H1 (cell line): Measurements from ENCODE around the gene TPSAB1. TPM values are rescaled to one million over a fixed set of nuclear protein-coding genes. Genes with fewer than 3 reads are reported as not detected.

Experiments
- CTCF ChIA-PET: fragments of 300-600 bp; sonication (Branson Sonifier 250); formaldehyde crosslinking; loops from one replicate; lab custom pipeline; 2021; ENCODE audit not compliant: partially characterized antibody; lab: Charles Lee
- POLR2A ChIA-PET: fragments of 300-600 bp; sonication (Branson Sonifier 250); formaldehyde crosslinking; loops from one replicate; lab custom pipeline; 2021; ENCODE audit warnings: inconsistent platforms; ENCODE audit not compliant: partially characterized antibody; lab: Charles Lee
- DNase-seq, 2 experiments: peaks; one replicate each; pipeline versions ENCODE4 v3.0.0 to v3.0.0-alpha.2; 2010 to 2022; ENCODE audit warnings: low spot score in 2 of 2, low read depth in 1 of 2, mixed read lengths in 1 of 2
- FAIRE-seq: peaks from 2 replicates; lab custom pipeline; 2011; peaks lifted over from hg19 to GRCh38; lab: Jason Lieb, UNC
- H2AFZ ChIP-seq: 2 replicates; pipeline ENCODE4 v1.8.1; 2012; ENCODE audit warnings: low read length, inconsistent platforms
- H2AK5ac ChIP-seq: 2 replicates; pipeline ENCODE4 v1.6.1; 2013; ENCODE audit warnings: low read depth, low read length
- H2BK120ac ChIP-seq: replicated peaks from 2 replicates; pipeline ENCODE3; 2013; ENCODE audit warnings: low read depth, low read length, inconsistent platforms
- H2BK12ac ChIP-seq: 2 replicates; pipeline ENCODE4 v1.6.1; 2013; ENCODE audit warnings: low read depth, low read length
- H2BK15ac ChIP-seq: 2 replicates; pipeline ENCODE4 v1.6.1; 2013; ENCODE audit warnings: low read length
- H2BK20ac ChIP-seq: 2 replicates; pipeline ENCODE4 v1.6.1; 2013; ENCODE audit warnings: low read length
- H2BK5ac ChIP-seq: 2 replicates; pipeline ENCODE4 v1.6.1; 2013; ENCODE audit warnings: low read depth, low read length
- H3K14ac ChIP-seq: 2 replicates; pipeline ENCODE4 v1.6.1; 2013; ENCODE audit warnings: inconsistent platforms; ENCODE audit not compliant: insufficient read length
- H3K18ac ChIP-seq: 2 replicates; pipeline ENCODE4 v1.6.1; 2013; ENCODE audit warnings: low read length; ENCODE audit errors: extremely low read depth
- H3K23ac ChIP-seq: 2 replicates; pipeline ENCODE4 v1.6.1; 2013; ENCODE audit warnings: inconsistent platforms; ENCODE audit not compliant: insufficient read length
- H3K23me2 ChIP-seq: 2 replicates; pipeline ENCODE4 v1.6.1; 2013; ENCODE audit warnings: low read depth, low read length
- H3K27ac ChIP-seq: 2 replicates; pipeline ENCODE4 v1.6.1; 2011; ENCODE audit warnings: low read depth, low read length, inconsistent platforms
- H3K27me3 ChIP-seq, 4 experiments: replicated peaks in 1 of 4; 1 replicate in 1 of 4; 2 replicates in 3 of 4; pipeline versions ENCODE4 v1.6.1 to v1.8.1; 2011 to 2013; ENCODE audit warnings: low read length in 3 of 4, mild to moderate bottlenecking in 3 of 4, inconsistent platforms in 2 of 4, mixed read lengths in 2 of 4, moderate library complexity in 1 of 4; ENCODE audit not compliant: control insufficient read depth in 3 of 4, insufficient read depth in 3 of 4; ENCODE audit errors: extremely low read depth in 1 of 4
- H3K36me3 ChIP-seq, 4 experiments: 2 replicates each; pipeline versions ENCODE4 v1.6.1 to v1.8.1; 2011 to 2013; ENCODE audit warnings: mild to moderate bottlenecking in 4 of 4, low read length in 3 of 4, moderate library complexity in 2 of 4, control low read depth in 1 of 4, inconsistent platforms in 1 of 4; ENCODE audit not compliant: insufficient read depth in 4 of 4, control insufficient read depth in 2 of 4
- H3K4ac ChIP-seq: replicated peaks from 2 replicates; pipeline ENCODE3; 2013; ENCODE audit warnings: low read length, low read depth, mixed read lengths, inconsistent platforms; ENCODE audit not compliant: insufficient read length
- H3K4me1 ChIP-seq, 4 experiments: replicated peaks in 1 of 4; 1 replicate in 1 of 4; 2 replicates in 3 of 4; pipeline versions ENCODE4 v1.6.1 to v1.8.1; 2011 to 2013; ENCODE audit warnings: low read length in 3 of 4, inconsistent platforms in 2 of 4, mixed read lengths in 1 of 4; ENCODE audit not compliant: insufficient read depth in 4 of 4, control insufficient read depth in 3 of 4
- H3K4me2 ChIP-seq, 2 experiments: 2 replicates each; pipeline versions ENCODE4 v1.6.1 to v1.8.1; 2011 to 2013; ENCODE audit warnings: low read depth in 2 of 2, low read length in 2 of 2, control low read depth in 1 of 2, inconsistent platforms in 1 of 2, mild to moderate bottlenecking in 1 of 2; ENCODE audit not compliant: insufficient read depth in 1 of 2
- H3K4me3 ChIP-seq, 4 experiments: fragments of 200-600, 300-600 bp in 1 of 4; sonication (generic), shearing (Covaris generic), sonication (Bioruptor Twin) in 1 of 4; 2 replicates each; pipeline versions ENCODE4 v1.5.1 to v1.8.1; 2011 to 2016; ENCODE audit warnings: low read length in 4 of 4, low read depth in 3 of 4, control low read depth in 2 of 4, inconsistent platforms in 2 of 4, mild to moderate bottlenecking in 2 of 4, mixed read lengths in 1 of 4, moderate library complexity in 1 of 4; ENCODE audit not compliant: insufficient read depth in 2 of 4; ENCODE audit errors: extremely low read depth in 1 of 4
- H3K56ac ChIP-seq: replicated peaks from 2 replicates; pipeline ENCODE3; 2013; ENCODE audit warnings: low read depth, mild to moderate bottlenecking, mixed read lengths, low read length, inconsistent platforms; ENCODE audit not compliant: insufficient read length
- H3K79me1 ChIP-seq: 2 replicates; pipeline ENCODE4 v1.6.1; 2013; ENCODE audit warnings: low read depth, low read length, control low read depth
- H3K79me2 ChIP-seq, 2 experiments: 2 replicates each; pipeline versions ENCODE4 v1.6.1 to v1.8.1; 2012 to 2013; ENCODE audit warnings: low read length in 2 of 2, mild to moderate bottlenecking in 2 of 2, inconsistent platforms in 1 of 2; ENCODE audit not compliant: insufficient read depth in 2 of 2, control insufficient read depth in 1 of 2
- H3K9ac ChIP-seq, 4 experiments: replicated peaks in 1 of 4; 1 replicate in 1 of 4; 2 replicates in 3 of 4; pipeline versions ENCODE4 v1.6.1 to v1.8.1; 2011 to 2013; ENCODE audit warnings: low read depth in 3 of 4, low read length in 3 of 4, control low read depth in 2 of 4, mild to moderate bottlenecking in 2 of 4, moderate library complexity in 2 of 4, inconsistent platforms in 1 of 4; ENCODE audit errors: extremely low read depth in 1 of 4
- H3K9me3 ChIP-seq, 2 experiments: 2 replicates each; pipeline versions ENCODE4 v1.6.1 to v1.8.1; 2012 to 2013; ENCODE audit warnings: mild to moderate bottlenecking in 2 of 2, moderate library complexity in 2 of 2, control low read depth in 1 of 2, inconsistent platforms in 1 of 2, low read depth in 1 of 2, low read length in 1 of 2, mixed read lengths in 1 of 2; ENCODE audit not compliant: insufficient read depth in 2 of 2
- H4K20me1 ChIP-seq, 2 experiments: replicated peaks in 1 of 2; 2 replicates each; pipeline versions ENCODE3 to v1.8.1; 2011 to 2013; ENCODE audit warnings: inconsistent platforms in 2 of 2, low read length in 2 of 2, mild to moderate bottlenecking in 1 of 2; ENCODE audit not compliant: insufficient read depth in 2 of 2, control insufficient read depth in 1 of 2
- H4K5ac ChIP-seq: 2 replicates; pipeline ENCODE4 v1.6.1; 2013; ENCODE audit warnings: low read length, low read depth, mixed read lengths, inconsistent platforms; ENCODE audit not compliant: insufficient read length
- H4K8ac ChIP-seq: 2 replicates; pipeline ENCODE4 v1.8.0; 2013; ENCODE audit warnings: mild to moderate bottlenecking, moderate library complexity, low read length, inconsistent platforms; ENCODE audit not compliant: insufficient read depth; ENCODE audit errors: extremely low read depth
- H4K91ac ChIP-seq: replicated peaks from 2 replicates; pipeline ENCODE3; 2013; ENCODE audit warnings: low read length, mixed read lengths, inconsistent platforms; ENCODE audit not compliant: insufficient read length
- FOSL1 ChIP-seq: IDR thresholded peaks from 2 replicates; pipeline ENCODE4 v1.6.1; 2011; ENCODE audit warnings: mild to moderate bottlenecking, low read depth, low read length, moderate library complexity; ENCODE audit not compliant: insufficient read depth
- JUN ChIP-seq: IDR thresholded peaks from 2 replicates; pipeline ENCODE4 v1.6.1; 2011; ENCODE audit warnings: low read depth, mild to moderate bottlenecking, improper control_type of control experiment, low read length
- MAX ChIP-seq: IDR thresholded peaks from 2 replicates; pipeline ENCODE4 v1.6.1; 2012; ENCODE audit warnings: inconsistent platforms
- NRF1 ChIP-seq: IDR thresholded peaks from 2 replicates; pipeline ENCODE4 v1.6.1; 2011; ENCODE audit warnings: mild to moderate bottlenecking, low read depth, low read length, improper control_type of control experiment
- POU5F1 ChIP-seq: IDR thresholded peaks from 2 replicates; pipeline ENCODE4 v1.6.1; 2011; ENCODE audit warnings: low read depth, mild to moderate bottlenecking, low read length, moderate library complexity
- RNF2 ChIP-seq: fragments of 200-900, 300-1000 bp; sonication (generic); IDR thresholded peaks from 2 replicates; pipeline ENCODE4 v1.7.1; 2016; ENCODE audit warnings: borderline replicate concordance, low read depth, mild to moderate bottlenecking, antibody characterized with exemption, low read length; ENCODE audit not compliant: poor library complexity, severe bottlenecking; ENCODE audit errors: missing control alignments
- SAP30 ChIP-seq: fragments of 300-600 bp; sonication (generic); IDR thresholded peaks from 2 replicates; pipeline ENCODE4 v1.7.1; 2012; ENCODE audit warnings: low read length, moderate library complexity, mild to moderate bottlenecking, inconsistent platforms; ENCODE audit not compliant: insufficient read depth, insufficient replicate concordance
- SIN3A ChIP-seq, 2 experiments: IDR thresholded peaks in 1 of 2; conservative IDR thresholded peaks in 1 of 2; 2 replicates each; pipeline ENCODE4 v1.6.1; 2011 to 2012; ENCODE audit warnings: low read length in 2 of 2, improper control_type of control experiment in 1 of 2, low read depth in 1 of 2, mild to moderate bottlenecking in 1 of 2
- SIRT6 ChIP-seq: IDR thresholded peaks from one replicate; pipeline ENCODE4 v1.7.1; 2012; ENCODE audit warnings: low read length, inconsistent platforms
- SUZ12 ChIP-seq: fragments of 200-600 bp; sonication (generic); IDR thresholded peaks from 2 replicates; pipeline ENCODE4 v1.6.1; 2012; ENCODE audit warnings: mild to moderate bottlenecking, inconsistent platforms, low read length, moderate library complexity, mixed read lengths
- TAF1 ChIP-seq: IDR thresholded peaks from 2 replicates; pipeline ENCODE4 v1.6.1; 2011; ENCODE audit warnings: mild to moderate bottlenecking, low read depth, low read length
- TBP ChIP-seq: IDR thresholded peaks from 2 replicates; pipeline ENCODE4 v1.6.1; 2011; ENCODE audit warnings: low read depth, low read length, improper control_type of control experiment
- TCF12 ChIP-seq: IDR thresholded peaks from 2 replicates; pipeline ENCODE4 v1.6.1; 2011; ENCODE audit warnings: low read depth, mild to moderate bottlenecking, low read length
- WGBS, 2 experiments: shearing (Covaris generic) in 1 of 2; methylation state at CpG; one replicate each; pipeline versions ENCODE4 v1.1.6 to v1.1.7; 2013 to 2015; ENCODE audit warnings: low lambda C conversion rate in 2 of 2, mixed read lengths in 2 of 2, inconsistent platforms in 1 of 2, low coverage in 1 of 2, missing lambda C conversion rate in 1 of 2; ENCODE audit not compliant: insufficient replicate concordance in 2 of 2, insufficient coverage in 1 of 2, insufficient read length in 1 of 2; ENCODE audit errors: extremely low coverage in 1 of 2, missing lambda C conversion rate in 1 of 2; 5-methylcytosine and 5-hydroxymethylcytosine counted together
- polyA plus RNA-seq, 7 experiments: library from polyadenylated mRNA; depleted of rRNA in 3 of 7; stranded (reverse) in 5 of 7; unstranded in 2 of 7; fragments of >200 nt in 5 of 7; fragments of 200-250 nt in 2 of 7; gene quantifications; 1 replicate in 5 of 7; 2 replicates in 1 of 7; 4 replicates in 1 of 7; pipeline versions ENCODE4 v1.2.1 to v1.2.3, GENCODE V29; 2011 to 2013; ENCODE audit warnings: missing spikeins in 2 of 7, mixed read lengths in 2 of 7
- total RNA-seq: library from RNA; stranded (reverse); fragmentation: NEBNext Ultra II Directional; extraction: Animal tissue kit (Norgen Biotek cat#: 25700); gene quantifications from 2 replicates; pipeline ENCODE4 v1.2.1, GENCODE V29; 2021

Gene TPSAB1
- total and polyA plus RNA-seq, 2 of the 8 experiments (the other 6 are each of a cell fraction or from before 2014, with no cell fraction given): 0.09 TPM; not detected in 1

- Histone ChIP-seq H2AFZ (no peak overlapping the region), H3K56ac (no peak overlapping the region), H2BK15ac (no peak overlapping the region), H4K8ac (peak overlapping the region; percentile 25; the same call in 1 of the 2 replicates), H4K5ac (no peak overlapping the region), H3K4me2 (no peak overlapping the region), H3K4me1 (peaks cover 0 to 11% (median 8%) of the 10 kb centered on the region in 4 experiments; a peak in 6 of 7 replicates), H3K4ac (no peak overlapping the region), H3K4me3 (no peak overlapping the region), H3K23me2 (peaks cover 3% of the 10 kb centered on the region; the same call in 1 of the 2 replicates), H3K36me3 (no peaks in the 10 kb centered on the region; a peak in 1 of 8 replicates), H3K27me3 (peaks cover 0 to 28% (median 15%) of the 10 kb centered on the region in 4 experiments; a peak in 5 of 7 replicates), H2BK12ac (no peak overlapping the region), H3K27ac (no peak overlapping the region), H2BK20ac (no peak overlapping the region), H2BK120ac (no peak overlapping the region), H4K91ac (no peak overlapping the region), H3K23ac (no peak overlapping the region), H3K9ac (no peak overlapping the region), H3K14ac (no peak overlapping the region), H3K79me1 (no peaks in the 10 kb centered on the region; the same call in 1 of the 2 replicates), H3K18ac (no peak overlapping the region), H2BK5ac (no peak overlapping the region), H3K79me2 (no peaks in the 10 kb centered on the region), H2AK5ac (no peak overlapping the region), H3K9me3 (peaks cover 0 to 2% of the 10 kb centered on the region in 2 experiments; a peak in 2 of 4 replicates), H4K20me1 (peaks cover 0 to 7% of the 10 kb centered on the region in 2 experiments)
- FAIRE-seq: no peak
- CTCF ChIA-PET: interaction anchor here (0.9 to 1.3 kb wide), 3 partner anchors 11 to 37 kb away, joined by 3 to 4 read pairs (median 3); no protein-coding TSS in a partner anchor
- WGBS, 2 experiments: 96% methylated on average over 9 of the region's 9 CpGs; no CpG with 5 or more reads in 1 of the 2 experiments
- POLR2A ChIA-PET: interaction anchor here (0.8 to 1.7 kb wide), 3 partner anchors 27 to 158 kb away, joined by 3 to 5 read pairs (median 3); partner anchors contain the start of gene UQCC4
- DNase-seq: no peak
- TF ChIP-seq SIN3A (conservative IDR thresholded peaks at IDR 0.05 in 1 of 2, IDR thresholded peaks at IDR 0.05 in 1 of 2; ENCODE audit: low read depth in 1 of 2, low read length in 2 of 2) (no peak), NRF1 (no peak), TAF1 (no peak), POU5F1 (no peak), TCF12 (no peak), FOSL1 (no peak), SUZ12 (no peak), SIRT6 (no peak), JUN (no peak), MAX (no peak), SAP30 (no peak), TBP (no peak), RNF2 (no peak)
Measured at GRCh38 chr16:1262846-1263221, 22.3 kb downstream of the TPSAB1 start.
